Melanocyte of skin (primary cell): ENCODE data around the gene TTC3. TPM values are rescaled to one million over a fixed set of nuclear protein-coding genes. Genes with fewer than 3 reads are reported as not detected.

Experiments used
- small RNA-seq, 2 donors: library from RNA; depleted of rRNA; stranded (forward); fragments of <200 nt; gene quantifications; one replicate each; pipeline ENCODE3, GENCODE V24; 2012
- total RNA-seq, 2 donors: library from RNA; depleted of rRNA; stranded (reverse); fragments of >200 nt; gene quantifications; 2 replicates each; pipeline ENCODE4 v1.2.3, GENCODE V29; 2012

TTC3 gene, protein sequence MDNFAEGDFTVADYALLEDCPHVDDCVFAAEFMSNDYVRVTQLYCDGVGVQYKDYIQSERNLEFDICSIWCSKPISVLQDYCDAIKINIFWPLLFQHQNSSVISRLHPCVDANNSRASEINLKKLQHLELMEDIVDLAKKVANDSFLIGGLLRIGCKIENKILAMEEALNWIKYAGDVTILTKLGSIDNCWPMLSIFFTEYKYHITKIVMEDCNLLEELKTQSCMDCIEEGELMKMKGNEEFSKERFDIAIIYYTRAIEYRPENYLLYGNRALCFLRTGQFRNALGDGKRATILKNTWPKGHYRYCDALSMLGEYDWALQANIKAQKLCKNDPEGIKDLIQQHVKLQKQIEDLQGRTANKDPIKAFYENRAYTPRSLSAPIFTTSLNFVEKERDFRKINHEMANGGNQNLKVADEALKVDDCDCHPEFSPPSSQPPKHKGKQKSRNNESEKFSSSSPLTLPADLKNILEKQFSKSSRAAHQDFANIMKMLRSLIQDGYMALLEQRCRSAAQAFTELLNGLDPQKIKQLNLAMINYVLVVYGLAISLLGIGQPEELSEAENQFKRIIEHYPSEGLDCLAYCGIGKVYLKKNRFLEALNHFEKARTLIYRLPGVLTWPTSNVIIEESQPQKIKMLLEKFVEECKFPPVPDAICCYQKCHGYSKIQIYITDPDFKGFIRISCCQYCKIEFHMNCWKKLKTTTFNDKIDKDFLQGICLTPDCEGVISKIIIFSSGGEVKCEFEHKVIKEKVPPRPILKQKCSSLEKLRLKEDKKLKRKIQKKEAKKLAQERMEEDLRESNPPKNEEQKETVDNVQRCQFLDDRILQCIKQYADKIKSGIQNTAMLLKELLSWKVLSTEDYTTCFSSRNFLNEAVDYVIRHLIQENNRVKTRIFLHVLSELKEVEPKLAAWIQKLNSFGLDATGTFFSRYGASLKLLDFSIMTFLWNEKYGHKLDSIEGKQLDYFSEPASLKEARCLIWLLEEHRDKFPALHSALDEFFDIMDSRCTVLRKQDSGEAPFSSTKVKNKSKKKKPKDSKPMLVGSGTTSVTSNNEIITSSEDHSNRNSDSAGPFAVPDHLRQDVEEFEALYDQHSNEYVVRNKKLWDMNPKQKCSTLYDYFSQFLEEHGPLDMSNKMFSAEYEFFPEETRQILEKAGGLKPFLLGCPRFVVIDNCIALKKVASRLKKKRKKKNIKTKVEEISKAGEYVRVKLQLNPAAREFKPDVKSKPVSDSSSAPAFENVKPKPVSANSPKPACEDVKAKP (N-terminal part only)
- total RNA-seq: 100 to 1,000 TPM in 1 of 2 donors, 10 to 100 TPM in 1; 60.6 to 130 TPM

DNA sequence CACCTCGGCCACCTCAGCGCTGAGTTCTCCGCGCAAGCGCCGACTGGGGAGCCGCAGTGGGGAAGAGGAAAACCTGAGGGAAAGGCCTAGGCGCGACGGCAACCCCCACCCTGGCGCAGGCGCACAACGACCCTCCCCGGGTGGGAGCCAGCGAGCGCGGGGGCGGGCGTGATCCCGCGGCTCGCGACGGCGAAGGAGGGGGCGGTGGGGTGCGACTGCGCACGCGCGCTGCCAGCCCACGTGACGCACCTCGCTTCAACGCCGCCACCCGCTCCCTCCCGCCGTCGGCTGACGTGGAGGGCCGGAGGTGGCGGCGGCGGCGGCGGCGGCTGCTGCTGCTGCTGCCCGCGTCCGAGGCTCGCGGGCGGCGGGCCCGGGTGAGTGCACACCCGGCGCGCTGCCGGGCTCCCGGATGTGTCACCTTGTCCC, at the start of gene TTC3, which contains the start of gene PIGP:
Gene TTC3 (plus strand): TSS at position 267 of the 429 bp plus-strand sequence. CDS start 14,004 bp downstream, outside the sequence.
Gene PIGP (minus strand): TSS at position 84 of the 429 bp plus-strand sequence. CDS start 556 bp downstream, outside the sequence.

Small RNA genes within 50 kb of the gene (small RNA-seq; reads per million reads assigned to genes)
- gene RN7SL678P: 0 reads per million in 2 donors
- gene RNU6-696P: 0 reads per million in 2 donors

Other genes with a start within 250 kb of the TTC3 start
- 10 to 100 TPM; 16.3 to 31.3 TPM for gene HLCS, start 106.6 kb upstream of the TTC3 start, total RNA-seq
- gene RIPPLY3, start 66.6 kb upstream of the TTC3 start, total RNA-seq: not detected
- 10 to 100 TPM in 1 of 2 donors, 1 to 10 TPM in 1; 4.7 to 12.0 TPM for gene PIGP, start 183 bp upstream of the TTC3 start, total RNA-seq
- gene VPS26C, start 194.1 kb downstream of the TTC3 start, total RNA-seq: 100 to 1,000 TPM; 105 to 127 TPM